Measurements from ENCODE around the gene LRRC8D.

Gene LRRC8D

DNA sequence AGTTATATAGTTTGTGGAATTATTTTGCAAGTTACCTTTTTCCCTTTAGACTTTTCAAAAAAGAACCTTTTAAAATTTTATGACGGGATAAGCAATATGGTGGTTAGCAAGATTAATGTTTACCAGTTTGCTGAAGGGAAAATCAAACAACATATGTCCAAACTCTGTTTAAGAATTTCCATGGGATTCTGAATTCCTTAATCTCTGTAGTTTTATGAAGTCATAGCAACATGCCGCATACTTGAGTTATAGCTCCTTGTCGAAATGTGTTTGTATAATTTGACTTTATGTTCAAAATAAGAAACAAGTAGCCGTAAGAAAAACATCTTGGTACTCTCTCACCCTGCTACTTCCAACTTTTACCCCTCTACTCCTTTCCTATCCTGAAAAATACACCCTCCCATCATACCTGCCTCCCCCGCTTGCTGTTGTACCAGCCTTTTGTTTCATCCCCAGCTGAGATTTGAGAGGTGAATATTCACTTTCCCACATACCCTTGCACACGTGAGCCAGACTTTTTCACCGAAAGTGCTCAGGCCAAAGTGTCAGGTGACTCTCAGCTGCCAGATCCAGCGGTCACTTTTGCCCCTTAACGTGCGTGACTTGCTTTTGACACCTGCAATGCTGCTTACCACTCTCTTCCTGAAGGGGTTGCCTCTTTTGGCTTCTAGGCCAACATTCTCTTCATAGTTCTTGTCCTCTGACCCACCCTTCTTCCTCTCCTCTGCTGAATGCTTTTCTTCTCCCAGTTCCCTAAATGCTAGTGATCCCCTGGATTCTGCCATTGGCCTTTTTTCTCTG lies 90.6 kb downstream of the LRRC8D start:
- no peak overlapping the region for H3K4me3 ChIP-seq (ENCODE audit: low read depth, low read length)
- DNase-seq (ENCODE audit: low read depth): no peak
- TF ChIP-seq MAX (IDR thresholded peaks at IDR 0.05; ENCODE audit: low read depth, low read length) (no peak), POLR2A (IDR thresholded peaks at IDR 0.05; ENCODE audit: extremely low read depth, insufficient read length) (no peak), MYC (IDR thresholded peaks at IDR 0.05; ENCODE audit: low read depth, low read length) (no peak)
- TF ChIP-seq, protein P1, sequence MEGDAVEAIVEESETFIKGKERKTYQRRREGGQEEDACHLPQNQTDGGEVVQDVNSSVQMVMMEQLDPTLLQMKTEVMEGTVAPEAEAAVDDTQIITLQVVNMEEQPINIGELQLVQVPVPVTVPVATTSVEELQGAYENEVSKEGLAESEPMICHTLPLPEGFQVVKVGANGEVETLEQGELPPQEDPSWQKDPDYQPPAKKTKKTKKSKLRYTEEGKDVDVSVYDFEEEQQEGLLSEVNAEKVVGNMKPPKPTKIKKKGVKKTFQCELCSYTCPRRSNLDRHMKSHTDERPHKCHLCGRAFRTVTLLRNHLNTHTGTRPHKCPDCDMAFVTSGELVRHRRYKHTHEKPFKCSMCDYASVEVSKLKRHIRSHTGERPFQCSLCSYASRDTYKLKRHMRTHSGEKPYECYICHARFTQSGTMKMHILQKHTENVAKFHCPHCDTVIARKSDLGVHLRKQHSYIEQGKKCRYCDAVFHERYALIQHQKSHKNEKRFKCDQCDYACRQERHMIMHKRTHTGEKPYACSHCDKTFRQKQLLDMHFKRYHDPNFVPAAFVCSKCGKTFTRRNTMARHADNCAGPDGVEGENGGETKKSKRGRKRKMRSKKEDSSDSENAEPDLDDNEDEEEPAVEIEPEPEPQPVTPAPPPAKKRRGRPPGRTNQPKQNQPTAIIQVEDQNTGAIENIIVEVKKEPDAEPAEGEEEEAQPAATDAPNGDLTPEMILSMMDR (IDR thresholded peaks at IDR 0.05; ENCODE audit: low read depth, low read length): no peak

DNA sequence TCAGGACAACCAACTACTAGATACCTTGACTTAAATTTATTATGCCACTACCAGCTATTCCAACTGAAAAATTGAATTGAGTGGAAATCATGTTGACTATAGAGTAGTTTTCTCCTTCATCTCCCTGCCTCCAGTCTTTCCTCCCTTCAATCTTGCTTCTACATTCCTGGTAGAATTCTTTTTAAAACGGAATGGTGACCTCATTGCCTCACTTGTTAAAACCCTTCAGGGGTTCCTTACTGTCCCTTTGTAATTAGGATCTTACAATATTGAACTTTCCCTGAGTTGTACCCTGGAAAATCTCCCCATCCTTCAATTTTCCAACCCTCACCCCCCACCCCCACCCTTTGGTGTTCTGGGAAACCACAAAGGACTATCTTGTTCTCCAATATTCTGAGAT lies 91.2 kb downstream of the LRRC8D start:
- no peak overlapping the region for H3K4me3 ChIP-seq (ENCODE audit: low read depth, low read length)
- DNase-seq (ENCODE audit: low read depth): no peak
- TF ChIP-seq POLR2A (IDR thresholded peaks at IDR 0.05; ENCODE audit: extremely low read depth, insufficient read length) (no peak), MAX (IDR thresholded peaks at IDR 0.05; ENCODE audit: low read depth, low read length) (no peak), MYC (IDR thresholded peaks at IDR 0.05; ENCODE audit: low read depth, low read length) (no peak)
- TF ChIP-seq, protein P1 (IDR thresholded peaks at IDR 0.05; ENCODE audit: low read depth, low read length): no peak

DNA sequence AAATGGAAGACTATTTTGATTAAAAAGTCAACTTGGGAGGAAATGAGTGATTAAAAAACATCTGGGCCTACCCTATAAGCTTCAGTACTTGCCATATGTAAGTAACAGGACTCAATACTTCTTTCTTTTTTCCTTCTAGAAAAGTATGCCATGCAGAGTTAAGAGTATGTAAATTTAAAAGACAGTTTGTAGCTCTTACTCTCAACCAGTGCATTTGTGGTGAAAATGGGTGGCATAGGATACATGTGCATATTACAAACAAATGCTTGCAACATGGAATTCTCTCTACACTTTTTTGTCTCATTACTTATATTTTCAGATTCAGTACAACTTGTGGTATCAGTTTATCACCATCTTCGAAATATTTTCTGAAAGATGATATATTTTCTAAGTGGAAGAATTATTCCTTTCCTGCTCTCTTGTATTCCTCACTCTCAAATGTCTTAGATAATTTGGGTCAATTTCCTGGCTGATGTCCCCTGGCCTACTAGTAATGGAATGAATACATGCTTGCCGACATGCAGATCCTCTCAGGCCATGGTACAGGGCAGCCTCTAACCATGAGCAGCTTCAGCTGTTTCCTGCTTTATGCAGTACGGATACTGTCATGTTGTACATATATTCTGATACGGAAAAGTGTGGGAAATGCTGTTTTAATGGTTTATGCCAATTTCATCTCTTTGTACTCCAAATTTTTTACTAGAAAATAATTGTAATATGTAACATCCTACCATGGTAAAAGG lies 92.7 kb downstream of the LRRC8D start:
- no peak overlapping the region for H3K4me3 ChIP-seq (ENCODE audit: low read depth, low read length)
- no peak for DNase-seq (ENCODE audit: low read depth)
- TF ChIP-seq, protein P1 (IDR thresholded peaks at IDR 0.05; ENCODE audit: low read depth, low read length): no peak
- TF ChIP-seq MAX (IDR thresholded peaks at IDR 0.05; ENCODE audit: low read depth, low read length) (no peak), POLR2A (IDR thresholded peaks at IDR 0.05; ENCODE audit: extremely low read depth, insufficient read length) (no peak), MYC (IDR thresholded peaks at IDR 0.05; ENCODE audit: low read depth, low read length) (no peak)

DNA sequence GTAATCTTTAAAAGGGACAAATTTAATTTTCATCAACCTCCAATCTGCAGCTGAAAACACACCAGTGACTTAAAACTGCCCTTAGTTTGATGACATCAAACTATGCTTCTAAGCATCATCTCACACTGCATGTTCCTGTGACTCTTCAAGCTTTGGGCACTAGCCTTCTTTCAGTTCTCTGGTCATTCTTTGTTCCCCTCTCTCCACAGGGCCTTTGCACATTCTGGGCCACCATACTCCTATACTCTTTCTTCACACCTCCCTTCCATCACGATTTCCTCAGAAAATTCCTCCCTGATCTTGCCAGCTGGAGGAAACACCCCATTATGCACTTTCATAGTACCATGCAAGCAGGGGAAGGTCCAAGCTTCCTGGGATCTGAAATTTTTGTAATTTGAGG lies 96.5 kb downstream of the LRRC8D start:
- DNase-seq (ENCODE audit: low read depth): no peak
- H3K4me3 ChIP-seq (ENCODE audit: low read depth, low read length): no peak overlapping the region
- TF ChIP-seq POLR2A (IDR thresholded peaks at IDR 0.05; ENCODE audit: extremely low read depth, insufficient read length): no peak
- no peak for TF ChIP-seq MAX (IDR thresholded peaks at IDR 0.05; ENCODE audit: low read depth, low read length)
- no peak for TF ChIP-seq MYC (IDR thresholded peaks at IDR 0.05; ENCODE audit: low read depth, low read length)
- TF ChIP-seq, protein P1 (IDR thresholded peaks at IDR 0.05; ENCODE audit: low read depth, low read length): no peak

DNA sequence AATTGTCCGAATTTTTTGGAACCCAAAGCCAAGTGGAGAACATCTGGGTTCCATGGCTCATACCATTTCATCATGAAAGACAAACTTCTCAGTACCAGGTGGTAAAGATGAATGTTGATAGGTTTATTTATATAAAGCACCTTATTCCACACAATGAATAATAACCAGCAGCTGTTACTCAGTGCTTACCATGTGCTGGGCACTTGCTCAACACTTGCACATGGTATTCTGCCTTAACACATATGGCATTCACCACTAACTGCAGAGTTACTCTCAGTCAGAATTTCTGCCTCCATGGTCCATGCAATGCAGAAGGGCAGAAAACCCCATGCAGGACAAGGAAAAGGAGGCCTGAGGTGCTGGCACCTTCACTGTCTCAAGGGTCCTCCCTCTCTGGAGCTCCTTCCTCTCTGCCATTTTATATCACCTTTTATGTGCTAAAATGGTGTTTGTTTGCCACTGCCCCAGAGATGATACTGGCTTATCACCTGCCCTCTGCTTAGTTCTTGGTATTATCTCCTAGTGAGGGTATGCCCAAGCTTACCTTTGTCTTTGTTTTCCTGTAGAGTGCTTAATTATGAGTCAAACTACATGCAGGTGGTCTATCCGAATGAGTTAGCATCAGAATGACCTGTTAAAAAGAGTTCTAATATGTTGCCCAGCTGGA lies 97.4 kb downstream of the LRRC8D start:
- no peak overlapping the region for H3K4me3 ChIP-seq (ENCODE audit: low read depth, low read length)
- no peak for DNase-seq (ENCODE audit: low read depth)
- TF ChIP-seq POLR2A (IDR thresholded peaks at IDR 0.05; ENCODE audit: extremely low read depth, insufficient read length) (no peak), MAX (IDR thresholded peaks at IDR 0.05; ENCODE audit: low read depth, low read length) (peak; percentile 71), MYC (IDR thresholded peaks at IDR 0.05; ENCODE audit: low read depth, low read length) (0 out of 2 replicates have a peak, but pooled peaks have one; percentile 24)
- TF ChIP-seq, protein P1 (IDR thresholded peaks at IDR 0.05; ENCODE audit: low read depth, low read length): no peak
